HG02623 (cell line): ENCODE measurements around the gene ABCC1.

Experiments used
- ATAC-seq: cut with Tn5 transposase; IDR thresholded peaks from one replicate; pipeline ENCODE4 v1.9.1; 2021; ENCODE audit warnings: moderate library complexity; ENCODE audit not compliant: unreplicated experiment

The ABCC1 gene

GRCh38 chr16:16075488-16076422 lies 126.3 kb downstream of the ABCC1 start:
- no peak for ATAC-seq

DNA sequence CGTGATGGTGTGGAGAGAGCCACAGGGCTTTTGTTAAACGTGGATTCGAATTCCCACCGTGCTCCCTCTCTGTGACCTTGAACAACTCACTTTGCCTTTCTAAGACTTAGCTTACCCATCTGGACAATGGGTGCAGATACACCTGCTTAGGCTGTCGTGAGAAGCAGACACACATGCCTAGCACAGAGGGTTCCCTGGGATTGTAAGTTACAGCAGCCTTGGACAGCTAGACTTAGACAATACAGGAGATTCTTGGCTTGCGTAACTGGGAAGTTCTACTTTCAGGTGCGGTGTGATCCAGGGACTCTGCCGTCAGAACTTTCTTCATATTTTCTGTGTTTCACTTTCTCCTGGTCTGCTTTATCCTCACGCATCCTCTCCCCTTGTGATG lies 127.0 kb downstream of the ABCC1 start:
- no peak for ATAC-seq

- no peak for ATAC-seq
Measured at GRCh38 chr16:16080465-16081065, 131.1 kb downstream of the ABCC1 start.

- no peak for ATAC-seq
Measured at GRCh38 chr16:16081141-16081540, 131.7 kb downstream of the ABCC1 start.

- ATAC-seq = no peak
Measured at GRCh38 chr16:16082255-16082654, 132.8 kb downstream of the ABCC1 start.

DNA sequence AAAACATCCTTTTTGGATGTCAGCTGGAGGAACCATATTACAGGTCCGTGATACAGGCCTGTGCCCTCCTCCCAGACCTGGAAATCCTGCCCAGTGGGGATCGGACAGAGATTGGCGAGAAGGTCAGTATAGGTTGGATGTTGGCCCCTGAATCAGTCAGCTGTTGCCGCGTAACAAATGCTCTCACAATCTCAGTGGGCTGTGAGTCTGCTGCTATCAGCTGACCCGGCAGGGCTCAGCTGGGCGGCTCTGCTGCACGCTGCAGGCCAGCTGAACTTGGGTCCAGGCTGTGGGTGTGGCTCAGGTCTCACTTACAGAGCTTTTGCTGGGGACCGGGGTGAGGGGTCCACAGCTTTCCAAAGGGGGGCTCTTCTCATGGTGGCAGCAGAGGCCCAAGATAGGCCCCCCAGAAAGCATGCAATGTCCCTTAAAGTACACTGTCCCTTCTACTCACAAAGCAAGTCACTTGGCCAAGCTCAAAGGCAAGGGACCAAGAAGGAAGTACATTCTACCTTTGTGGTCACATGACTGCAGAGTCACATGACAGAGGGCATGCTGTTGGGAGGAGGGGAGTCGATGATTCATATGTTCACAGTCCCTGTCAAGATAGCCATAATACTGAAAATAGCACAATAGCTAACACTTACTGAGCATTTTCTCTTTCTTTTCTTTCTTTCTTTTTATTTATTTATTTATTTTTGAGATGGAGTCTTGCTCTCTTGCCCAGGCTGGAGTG lies 134.2 kb downstream of the ABCC1 start:
- ATAC-seq = no peak

- no peak for ATAC-seq
Measured at GRCh38 chr16:16084874-16085273, 135.5 kb downstream of the ABCC1 start.

DNA sequence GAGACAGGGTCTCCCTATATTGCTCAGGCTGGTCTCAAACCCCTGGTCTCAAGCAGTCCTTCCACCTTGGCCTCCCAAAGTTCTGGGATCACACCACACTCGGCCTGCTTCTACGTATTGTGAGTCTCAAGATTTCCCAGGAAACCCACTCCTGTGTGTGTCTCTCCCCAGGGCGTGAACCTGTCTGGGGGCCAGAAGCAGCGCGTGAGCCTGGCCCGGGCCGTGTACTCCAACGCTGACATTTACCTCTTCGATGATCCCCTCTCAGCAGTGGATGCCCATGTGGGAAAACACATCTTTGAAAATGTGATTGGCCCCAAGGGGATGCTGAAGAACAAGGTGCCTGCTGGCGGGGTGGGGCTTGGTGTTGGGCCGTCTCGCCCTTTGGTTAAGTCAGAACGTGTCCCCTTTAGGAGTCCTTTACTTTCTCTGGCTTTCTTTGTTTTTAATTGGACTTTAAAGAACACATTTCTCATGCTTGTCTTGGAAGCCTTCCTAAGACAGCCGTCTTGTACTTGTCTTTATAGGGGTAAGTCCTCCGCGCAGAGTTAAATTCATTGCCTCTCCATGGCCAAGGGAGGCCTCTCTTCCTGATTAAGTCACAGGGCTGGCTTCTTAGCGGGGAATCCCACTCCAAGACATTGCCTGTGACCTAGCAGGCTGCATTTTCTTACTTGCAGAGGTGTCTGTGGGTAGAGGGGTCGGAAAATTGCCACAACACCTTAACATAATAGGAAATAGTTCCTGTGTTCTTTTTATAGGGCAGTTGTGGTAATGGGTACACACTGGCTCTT lies 137.4 kb downstream of the ABCC1 start:
- ATAC-seq = no peak

- ATAC-seq = no peak
Measured at GRCh38 chr16:16090238-16090637, 140.8 kb downstream of the ABCC1 start.

- ATAC-seq = no peak
Measured at GRCh38 chr16:16092925-16093627, 143.7 kb downstream of the ABCC1 start.

DNA sequence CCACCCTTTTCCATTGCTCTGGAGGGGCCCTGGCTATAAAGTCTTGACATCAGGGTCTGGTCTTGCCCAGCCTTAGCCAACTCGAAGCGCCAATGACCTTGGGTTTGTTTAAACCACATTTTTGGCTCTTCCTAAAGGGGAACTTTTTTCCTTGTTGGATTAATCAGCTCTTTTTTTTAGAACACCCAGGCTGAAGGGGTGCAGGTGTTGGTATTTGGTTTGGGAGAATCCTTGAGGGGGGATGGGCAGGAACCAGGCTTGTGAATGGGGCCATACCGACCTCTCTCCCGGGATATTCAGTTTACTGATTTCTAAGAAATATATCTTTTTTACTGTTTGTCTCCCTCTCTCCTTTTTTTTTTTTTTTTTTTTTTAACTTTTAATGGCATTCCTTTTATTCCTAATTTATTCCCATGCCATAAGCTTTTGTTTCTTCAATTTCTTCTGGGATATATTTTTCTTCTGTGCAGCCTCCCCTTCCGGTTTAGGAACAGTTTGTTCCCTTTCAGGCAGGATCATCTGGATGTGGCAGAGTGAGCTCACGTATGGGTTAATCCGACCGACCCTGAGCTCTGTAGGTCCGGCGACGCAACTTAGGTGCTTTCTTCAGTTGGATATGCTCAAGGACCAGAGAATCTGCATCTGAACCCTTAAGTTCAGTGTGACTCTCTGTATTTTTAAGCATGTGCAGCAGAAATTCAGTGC lies 144.4 kb downstream of the ABCC1 start:
- ATAC-seq = no peak

- no peak for ATAC-seq
Measured at GRCh38 chr16:16095646-16096045, 146.2 kb downstream of the ABCC1 start.

DNA sequence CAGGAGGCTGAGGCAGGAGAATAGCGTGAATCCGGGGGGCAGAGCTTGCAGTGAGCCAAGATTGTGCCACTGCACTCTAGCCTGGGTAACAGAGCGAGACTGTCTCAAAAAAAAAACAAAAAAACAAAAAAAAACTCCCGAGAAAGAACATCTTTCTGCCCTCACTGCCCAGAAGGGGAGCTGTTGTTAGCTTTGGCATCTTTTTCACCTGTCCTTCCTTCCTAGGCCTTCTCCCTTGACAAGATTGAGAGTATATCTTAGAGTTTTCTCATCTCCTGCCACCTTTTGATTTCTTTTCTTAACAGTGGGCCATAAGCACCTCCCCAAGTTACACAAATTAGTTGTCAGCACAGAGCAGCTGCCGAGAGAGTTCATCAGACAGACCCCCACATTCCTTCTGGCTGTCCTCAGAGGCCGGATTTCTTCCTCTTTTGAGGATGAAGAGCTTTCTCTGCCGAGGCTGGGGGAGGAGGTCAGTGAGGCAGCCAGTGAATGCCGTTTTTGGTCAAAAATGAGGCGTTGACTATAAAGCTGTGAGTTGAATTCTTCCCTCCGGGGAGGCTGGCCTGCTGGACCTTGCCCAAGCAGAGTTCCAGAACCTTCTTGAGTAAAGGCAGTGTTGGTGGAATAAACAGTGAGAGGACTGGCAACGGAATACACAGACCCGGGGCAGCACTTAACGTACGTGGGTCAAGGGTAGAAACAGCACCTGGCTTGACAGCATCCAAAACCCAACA lies 146.9 kb downstream of the ABCC1 start:
- no peak for ATAC-seq

GRCh38 chr16:16096858-16097213 lies 147.4 kb downstream of the ABCC1 start:
- no peak for ATAC-seq

DNA sequence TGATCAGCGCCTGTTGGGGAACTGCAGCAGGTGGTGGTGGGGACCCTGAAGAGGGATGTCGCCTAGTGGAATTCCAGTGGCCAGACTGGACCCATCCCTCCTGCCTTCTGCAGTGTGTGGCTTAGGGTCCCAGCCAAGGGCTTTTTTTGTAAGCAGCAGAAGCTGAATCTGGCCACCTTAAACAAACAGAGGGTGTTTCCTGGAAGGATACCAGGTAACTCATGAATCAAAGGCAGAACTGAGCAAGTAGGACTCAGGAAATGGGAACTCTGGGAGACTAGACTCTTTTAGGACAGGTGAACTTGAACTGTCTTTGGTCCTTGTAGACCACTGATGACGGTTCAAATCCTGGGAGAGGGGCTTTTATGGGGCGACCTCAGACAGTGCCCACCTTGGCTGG lies 149.9 kb downstream of the ABCC1 start:
- no peak for ATAC-seq

GRCh38 chr16:16100631-16101030 lies 151.2 kb downstream of the ABCC1 start:
- no peak for ATAC-seq

GRCh38 chr16:16101585-16101984 lies 152.2 kb downstream of the ABCC1 start:
- no peak for ATAC-seq

- ATAC-seq = no peak
Measured at GRCh38 chr16:16102738-16103137, 153.3 kb downstream of the ABCC1 start.
